ENCODE measurements around the gene TAF4B.

DNA sequence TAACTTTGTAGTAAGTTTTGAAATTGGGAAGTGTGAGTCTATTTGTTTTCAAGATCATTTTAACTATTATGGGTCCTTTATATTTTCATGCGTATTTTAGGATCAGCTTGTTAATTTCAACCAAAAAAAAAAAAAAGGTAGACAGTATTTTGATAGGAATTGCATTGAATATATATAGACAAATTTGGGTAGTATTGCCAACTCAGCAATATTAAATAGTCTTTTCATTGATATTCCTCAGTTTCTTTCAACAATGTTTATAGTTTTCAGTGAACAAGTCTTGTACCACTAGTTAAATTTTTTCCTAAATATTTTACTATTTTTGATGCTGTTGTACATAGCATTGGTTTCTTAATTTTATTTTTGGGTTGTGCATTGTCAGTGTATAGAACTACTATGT lies 149.9 kb downstream of the TAF4B start:
- TF ChIP-seq, protein P1, sequence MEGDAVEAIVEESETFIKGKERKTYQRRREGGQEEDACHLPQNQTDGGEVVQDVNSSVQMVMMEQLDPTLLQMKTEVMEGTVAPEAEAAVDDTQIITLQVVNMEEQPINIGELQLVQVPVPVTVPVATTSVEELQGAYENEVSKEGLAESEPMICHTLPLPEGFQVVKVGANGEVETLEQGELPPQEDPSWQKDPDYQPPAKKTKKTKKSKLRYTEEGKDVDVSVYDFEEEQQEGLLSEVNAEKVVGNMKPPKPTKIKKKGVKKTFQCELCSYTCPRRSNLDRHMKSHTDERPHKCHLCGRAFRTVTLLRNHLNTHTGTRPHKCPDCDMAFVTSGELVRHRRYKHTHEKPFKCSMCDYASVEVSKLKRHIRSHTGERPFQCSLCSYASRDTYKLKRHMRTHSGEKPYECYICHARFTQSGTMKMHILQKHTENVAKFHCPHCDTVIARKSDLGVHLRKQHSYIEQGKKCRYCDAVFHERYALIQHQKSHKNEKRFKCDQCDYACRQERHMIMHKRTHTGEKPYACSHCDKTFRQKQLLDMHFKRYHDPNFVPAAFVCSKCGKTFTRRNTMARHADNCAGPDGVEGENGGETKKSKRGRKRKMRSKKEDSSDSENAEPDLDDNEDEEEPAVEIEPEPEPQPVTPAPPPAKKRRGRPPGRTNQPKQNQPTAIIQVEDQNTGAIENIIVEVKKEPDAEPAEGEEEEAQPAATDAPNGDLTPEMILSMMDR (conservative IDR thresholded peaks at IDR 0.05; ENCODE audit: low read depth, low read length): no peak
- TF ChIP-seq EZH2phosphoT487 (IDR thresholded peaks at IDR 0.05; ENCODE audit: borderline replicate concordance, low read length) (no peak), EZH2 (IDR thresholded peaks at IDR 0.05; ENCODE audit: low read length, unreplicated experiment) (no peak)

Data from PC-3 (cell line).